HG03025 (cell line): Measurements from ENCODE around the gene GLRB.
"Not testable (repeated sequence)": the region's sequence is repeated elsewhere in the genome, so short reads cannot be mapped to it uniquely, and the experiment has no call there.

Experiments used
- ATAC-seq: cut with Tn5 transposase; IDR thresholded peaks from one replicate; pipeline ENCODE4 v1.9.1; 2021; ENCODE audit warnings: mild to moderate bottlenecking, moderate library complexity; ENCODE audit not compliant: unreplicated experiment, low FRiP score

Gene GLRB

GRCh38 chr4:157075811-157076577 is at the start of gene GLRB:
TSS of gene GLRB (plus strand) at chr4:157076150. CDS start at chr4:157078025, 1,875 bp downstream.
- no peak for ATAC-seq

- ATAC-seq, result no peak
Measured at GRCh38 chr4:157035471-157035870, 40.5 kb upstream of the GLRB start.

- no peak for ATAC-seq
Measured at GRCh38 chr4:157040405-157040804, 35.5 kb upstream of the GLRB start.

GRCh38 chr4:157043131-157043530 is 32.8 kb upstream of the GLRB start:
- no peak for ATAC-seq

DNA sequence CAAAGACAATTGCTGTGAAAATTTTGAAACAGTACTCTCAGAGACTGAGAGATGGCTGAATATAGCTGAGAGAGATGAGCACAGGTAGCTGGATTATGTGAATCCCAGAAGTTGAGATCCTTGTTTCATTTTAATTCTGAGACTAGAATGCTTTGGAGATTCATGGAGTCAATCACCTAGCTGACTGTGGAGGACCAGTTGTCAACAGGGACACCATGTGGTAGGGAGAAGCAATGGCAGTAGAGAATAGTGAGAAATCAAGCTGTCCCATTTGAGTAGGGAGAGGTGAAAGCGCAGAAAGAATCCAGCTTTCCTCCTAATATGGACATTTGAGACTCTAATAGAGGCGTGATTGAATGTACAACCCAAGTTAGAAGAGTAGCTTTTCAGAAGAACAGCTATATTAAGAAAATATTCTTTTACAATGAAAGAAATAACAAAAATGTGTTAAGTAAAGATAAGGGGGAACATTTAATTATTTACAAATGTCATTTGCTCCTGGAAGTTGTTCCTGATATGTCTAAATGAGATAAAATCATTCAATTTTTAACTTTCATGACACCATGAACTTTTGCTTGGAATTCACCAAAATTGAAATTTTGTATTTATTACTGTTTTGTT is 30.3 kb upstream of the GLRB start:
- peak; percentile 52 for ATAC-seq

DNA sequence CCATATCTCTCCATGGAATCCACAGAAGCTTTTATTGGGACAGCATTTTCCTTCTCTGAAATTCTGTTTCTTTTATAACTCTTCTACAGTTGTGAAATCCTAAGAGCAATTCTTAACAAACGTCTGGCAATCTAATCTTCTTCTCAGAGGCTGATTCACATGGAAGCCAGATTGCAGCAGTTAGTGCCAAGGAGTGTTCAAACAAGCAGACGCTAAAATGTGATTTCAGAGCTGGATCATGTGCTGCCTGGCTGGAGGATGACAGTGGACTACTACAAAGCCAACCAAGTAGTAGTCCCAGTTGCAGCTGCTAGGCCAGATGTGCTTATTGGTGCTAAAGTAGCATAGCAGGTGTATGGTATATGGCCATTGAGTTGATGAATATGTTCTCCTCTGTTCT is 27.7 kb upstream of the GLRB start:
- ATAC-seq, result no peak

DNA sequence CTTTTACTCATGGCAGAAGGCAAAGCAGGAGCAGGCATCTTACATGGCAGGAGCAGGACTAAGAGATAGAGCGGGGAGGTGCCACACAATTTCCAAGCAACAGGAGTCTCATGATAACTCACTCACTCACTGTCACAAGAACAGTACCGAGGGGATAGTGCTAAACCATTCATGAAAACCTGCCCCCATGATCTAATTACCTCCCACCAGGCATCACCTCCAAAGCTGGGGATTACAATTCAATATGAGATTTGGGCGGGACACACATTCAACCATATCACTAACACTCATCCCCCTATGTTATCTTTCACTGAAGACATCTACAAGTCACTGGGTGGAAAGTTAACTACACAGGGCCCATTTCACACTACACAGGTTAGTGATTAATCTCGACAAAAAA is 25.4 kb upstream of the GLRB start:
- ATAC-seq, result no peak

- no peak for ATAC-seq
Measured at GRCh38 chr4:157052429-157053040, 23.4 kb upstream of the GLRB start.

DNA sequence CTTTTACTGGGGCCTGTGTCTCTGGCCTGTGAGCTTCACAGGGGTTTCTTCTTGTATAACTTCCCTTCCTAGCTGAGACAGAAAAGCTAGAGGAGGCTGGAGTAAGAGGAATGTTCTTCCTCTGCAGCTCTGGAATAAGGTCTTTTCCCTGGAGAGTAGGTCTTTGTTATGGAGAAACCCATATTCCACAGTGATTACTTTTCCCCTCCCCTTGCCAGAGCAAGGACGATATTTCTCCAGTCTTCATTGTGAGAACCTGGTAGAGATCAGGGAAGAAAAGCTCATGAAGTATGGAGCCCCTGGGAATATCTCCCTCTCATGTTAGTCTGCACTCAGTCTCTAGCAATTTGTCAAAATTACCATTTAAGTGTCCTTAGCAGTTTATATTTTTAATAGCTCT is 18.7 kb upstream of the GLRB start:
- no peak for ATAC-seq

GRCh38 chr4:157058899-157059298 is 17.1 kb upstream of the GLRB start:
- not testable (repeated sequence) for ATAC-seq

GRCh38 chr4:157072002-157072401 is 3.9 kb upstream of the GLRB start:
- ATAC-seq, result no peak

GRCh38 chr4:157075401-157075800 is 549 bp upstream of the GLRB start:
- no peak for ATAC-seq

GRCh38 chr4:157076578-157076947 is 613 bp downstream of the GLRB start:
- no peak for ATAC-seq

GRCh38 chr4:157079441-157079840 is 3.5 kb downstream of the GLRB start:
- no peak for ATAC-seq

DNA sequence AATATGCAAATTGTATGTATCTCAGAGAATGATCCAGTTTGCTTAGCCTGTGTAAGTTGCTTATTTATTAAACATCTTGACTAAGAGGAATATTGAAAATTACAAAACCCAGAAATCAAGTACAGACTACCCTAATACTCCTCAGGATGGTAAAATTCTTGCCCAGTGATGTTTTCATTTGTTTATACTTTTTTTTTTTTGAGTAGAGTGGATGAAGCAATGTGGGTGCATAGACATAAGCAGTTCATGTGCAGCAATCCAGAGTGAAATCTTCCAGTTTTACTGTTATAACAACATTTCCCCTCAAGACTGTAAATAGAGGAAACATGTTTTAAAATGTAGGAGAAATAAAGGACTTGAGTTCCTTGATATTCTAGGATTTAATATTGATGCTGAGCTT is 4.7 kb downstream of the GLRB start:
- no peak for ATAC-seq

- no peak for ATAC-seq
Measured at GRCh38 chr4:157095716-157096115, 19.8 kb downstream of the GLRB start.

GRCh38 chr4:157096439-157096838 is 20.5 kb downstream of the GLRB start:
- ATAC-seq, result no peak

GRCh38 chr4:157099506-157099905 is 23.6 kb downstream of the GLRB start:
- no peak for ATAC-seq

DNA sequence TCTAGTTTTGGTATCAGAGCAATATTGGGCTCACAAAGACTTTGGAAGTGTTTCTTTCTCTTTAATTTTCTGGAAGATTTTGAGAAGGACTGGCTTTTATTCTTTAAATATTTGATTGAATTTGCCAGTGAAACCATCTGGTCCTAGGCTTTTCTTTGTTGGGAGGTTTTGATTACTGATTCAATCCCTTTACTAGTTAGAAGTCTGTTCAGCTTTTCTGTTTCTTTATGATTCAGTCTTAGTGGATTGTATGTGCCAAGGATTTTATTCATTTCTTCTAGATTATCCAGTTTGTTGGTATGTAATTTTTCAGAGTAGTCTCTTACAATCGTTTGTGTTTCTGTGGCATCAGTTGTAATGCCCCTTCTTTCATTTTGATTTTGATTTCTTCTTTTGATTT is 28.6 kb downstream of the GLRB start:
- no peak for ATAC-seq

DNA sequence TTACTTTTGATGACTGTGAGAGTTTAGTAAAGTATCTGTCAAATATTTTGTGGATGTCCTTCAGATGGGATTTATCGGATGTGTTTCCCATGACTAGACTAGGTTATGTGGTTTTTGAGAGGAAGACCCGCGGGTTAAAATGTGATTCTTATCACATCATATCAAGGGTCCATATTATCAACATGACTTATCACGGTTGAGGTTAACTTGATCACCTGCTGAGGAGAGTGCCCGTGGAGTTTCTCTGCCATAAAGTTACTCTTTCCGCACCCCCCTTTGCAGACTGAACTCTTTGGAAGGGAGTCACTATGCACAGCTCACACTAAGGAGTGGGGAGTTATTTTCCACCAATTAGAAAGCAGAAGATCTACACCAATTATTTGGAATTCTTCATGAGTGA is 38.7 kb downstream of the GLRB start:
- ATAC-seq, result no peak

GRCh38 chr4:157115613-157116335 is 39.8 kb downstream of the GLRB start:
- ATAC-seq, result no peak
